K562 (cell line): Measurements from ENCODE around the gene SHISA7. TPM values are rescaled to one million over a fixed set of nuclear protein-coding genes. Genes with fewer than 3 reads are reported as not detected.
A peak's percentile ranks its signal among the peaks of the same experiment; 100 is the strongest.

Experiments
- CBFB ChIP-seq: sonication (generic); formaldehyde crosslinking; IDR thresholded peaks from 2 replicates; pipeline ENCODE4 v1.4.0; 2020; ENCODE audit warnings: mild to moderate bottlenecking, missing genetic modification reagents
- GATA2 ChIP-seq: sonication (generic); formaldehyde crosslinking; IDR thresholded peaks from 2 replicates; pipeline ENCODE4 v1.4.0; 2020; ENCODE audit warnings: mild to moderate bottlenecking, missing genetic modification reagents
- JUND ChIP-seq, 2 experiments: IDR thresholded peaks; 2 replicates in 1 of 2; 3 replicates in 1 of 2; pipeline ENCODE4 v1.6.1; 2011; ENCODE audit warnings: borderline replicate concordance in 2 of 2, low read depth in 2 of 2, low read length in 2 of 2, improper control_type of control experiment in 1 of 2, missing biosample characterization in 1 of 2, missing genetic modification characterization in 1 of 2, missing genetic modification reagents in 1 of 2
- L3MBTL2 ChIP-seq: fragments of 450-650 bp; IDR thresholded peaks from 2 replicates; pipeline ENCODE4 v1.6.1; 2016; ENCODE audit warnings: mild to moderate bottlenecking, moderate library complexity
- PKNOX1 ChIP-seq: fragments of 450-650 bp; IDR thresholded peaks from 2 replicates; pipeline ENCODE4 v1.6.1; 2016
- POU5F1 ChIP-seq: fragments of 150-350 bp; IDR thresholded peaks from 2 replicates; pipeline ENCODE4 v1.6.1; 2014; ENCODE audit warnings: borderline replicate concordance, low read length, low read depth, mild to moderate bottlenecking; ENCODE audit not compliant: partially characterized antibody
- SMC3 ChIP-seq: conservative IDR thresholded peaks from 2 replicates; pipeline ENCODE4 v1.6.1; 2011; ENCODE audit warnings: low read depth, low read length, improper control_type of control experiment; ENCODE audit not compliant: insufficient read depth
- XRCC4 ChIP-seq: IDR thresholded peaks from one replicate; pipeline ENCODE4 v1.6.1; 2011; ENCODE audit not compliant: insufficient read depth, insufficient read length; ENCODE audit errors: extremely low read depth
- ZBTB33 ChIP-seq: sonication (generic); formaldehyde crosslinking; IDR thresholded peaks from 2 replicates; pipeline ENCODE4 v1.8.1; 2023; ENCODE audit warnings: mild to moderate bottlenecking, missing genetic modification reagents
- polyA plus RNA-seq, 8 experiments: library from polyadenylated mRNA; depleted of rRNA in 4 of 8; stranded (reverse) in 5 of 8; unstranded in 3 of 8; fragments of >200 nt; fragmentation: Nextera tagmentation in 2 of 8; fragmentation: Illumina TruSeq in 1 of 8; extraction: Ambion mirVana in 2 of 8; extraction: Trizol in 1 of 8; gene quantifications; 2 replicates each; pipeline versions ENCODE4 v1.2.1 to v1.2.3, GENCODE V29; 2011 to 2014; ENCODE audit warnings: inconsistent platforms in 1 of 8, missing spikeins in 1 of 8
- total RNA-seq, 7 experiments: library from RNA; depleted of rRNA in 6 of 7; stranded (reverse); fragments of >200 nt in 6 of 7; fragmentation: Illumina TruSeq in 2 of 7; extraction: Trizol in 2 of 7; gene quantifications; 2 replicates each; pipeline versions ENCODE4 v1.2.1 to v1.2.3, GENCODE V29; 2011 to 2021; ENCODE audit warnings: low replicate concordance in 1 of 7
- TF ChIP-seq, protein P1 (sequence below): fragments of 450-650 bp; IDR thresholded peaks from 2 replicates; pipeline ENCODE4 v1.6.1; 2016; ENCODE audit warnings: mild to moderate bottlenecking, moderate library complexity
- TF ChIP-seq, protein P2 (sequence below): fragments of 450-650 bp; formaldehyde crosslinking; IDR thresholded peaks from 2 replicates; pipeline ENCODE4 v1.4.0; 2020; ENCODE audit warnings: mild to moderate bottlenecking, moderate library complexity

Gene SHISA7
- total and polyA plus RNA-seq, 9 of the 15 experiments (the other 6 are each of a cell fraction or from before 2014, with no cell fraction given) = 0.01 to 0.40 (median 0.07) TPM

- TF ChIP-seq, protein P1, sequence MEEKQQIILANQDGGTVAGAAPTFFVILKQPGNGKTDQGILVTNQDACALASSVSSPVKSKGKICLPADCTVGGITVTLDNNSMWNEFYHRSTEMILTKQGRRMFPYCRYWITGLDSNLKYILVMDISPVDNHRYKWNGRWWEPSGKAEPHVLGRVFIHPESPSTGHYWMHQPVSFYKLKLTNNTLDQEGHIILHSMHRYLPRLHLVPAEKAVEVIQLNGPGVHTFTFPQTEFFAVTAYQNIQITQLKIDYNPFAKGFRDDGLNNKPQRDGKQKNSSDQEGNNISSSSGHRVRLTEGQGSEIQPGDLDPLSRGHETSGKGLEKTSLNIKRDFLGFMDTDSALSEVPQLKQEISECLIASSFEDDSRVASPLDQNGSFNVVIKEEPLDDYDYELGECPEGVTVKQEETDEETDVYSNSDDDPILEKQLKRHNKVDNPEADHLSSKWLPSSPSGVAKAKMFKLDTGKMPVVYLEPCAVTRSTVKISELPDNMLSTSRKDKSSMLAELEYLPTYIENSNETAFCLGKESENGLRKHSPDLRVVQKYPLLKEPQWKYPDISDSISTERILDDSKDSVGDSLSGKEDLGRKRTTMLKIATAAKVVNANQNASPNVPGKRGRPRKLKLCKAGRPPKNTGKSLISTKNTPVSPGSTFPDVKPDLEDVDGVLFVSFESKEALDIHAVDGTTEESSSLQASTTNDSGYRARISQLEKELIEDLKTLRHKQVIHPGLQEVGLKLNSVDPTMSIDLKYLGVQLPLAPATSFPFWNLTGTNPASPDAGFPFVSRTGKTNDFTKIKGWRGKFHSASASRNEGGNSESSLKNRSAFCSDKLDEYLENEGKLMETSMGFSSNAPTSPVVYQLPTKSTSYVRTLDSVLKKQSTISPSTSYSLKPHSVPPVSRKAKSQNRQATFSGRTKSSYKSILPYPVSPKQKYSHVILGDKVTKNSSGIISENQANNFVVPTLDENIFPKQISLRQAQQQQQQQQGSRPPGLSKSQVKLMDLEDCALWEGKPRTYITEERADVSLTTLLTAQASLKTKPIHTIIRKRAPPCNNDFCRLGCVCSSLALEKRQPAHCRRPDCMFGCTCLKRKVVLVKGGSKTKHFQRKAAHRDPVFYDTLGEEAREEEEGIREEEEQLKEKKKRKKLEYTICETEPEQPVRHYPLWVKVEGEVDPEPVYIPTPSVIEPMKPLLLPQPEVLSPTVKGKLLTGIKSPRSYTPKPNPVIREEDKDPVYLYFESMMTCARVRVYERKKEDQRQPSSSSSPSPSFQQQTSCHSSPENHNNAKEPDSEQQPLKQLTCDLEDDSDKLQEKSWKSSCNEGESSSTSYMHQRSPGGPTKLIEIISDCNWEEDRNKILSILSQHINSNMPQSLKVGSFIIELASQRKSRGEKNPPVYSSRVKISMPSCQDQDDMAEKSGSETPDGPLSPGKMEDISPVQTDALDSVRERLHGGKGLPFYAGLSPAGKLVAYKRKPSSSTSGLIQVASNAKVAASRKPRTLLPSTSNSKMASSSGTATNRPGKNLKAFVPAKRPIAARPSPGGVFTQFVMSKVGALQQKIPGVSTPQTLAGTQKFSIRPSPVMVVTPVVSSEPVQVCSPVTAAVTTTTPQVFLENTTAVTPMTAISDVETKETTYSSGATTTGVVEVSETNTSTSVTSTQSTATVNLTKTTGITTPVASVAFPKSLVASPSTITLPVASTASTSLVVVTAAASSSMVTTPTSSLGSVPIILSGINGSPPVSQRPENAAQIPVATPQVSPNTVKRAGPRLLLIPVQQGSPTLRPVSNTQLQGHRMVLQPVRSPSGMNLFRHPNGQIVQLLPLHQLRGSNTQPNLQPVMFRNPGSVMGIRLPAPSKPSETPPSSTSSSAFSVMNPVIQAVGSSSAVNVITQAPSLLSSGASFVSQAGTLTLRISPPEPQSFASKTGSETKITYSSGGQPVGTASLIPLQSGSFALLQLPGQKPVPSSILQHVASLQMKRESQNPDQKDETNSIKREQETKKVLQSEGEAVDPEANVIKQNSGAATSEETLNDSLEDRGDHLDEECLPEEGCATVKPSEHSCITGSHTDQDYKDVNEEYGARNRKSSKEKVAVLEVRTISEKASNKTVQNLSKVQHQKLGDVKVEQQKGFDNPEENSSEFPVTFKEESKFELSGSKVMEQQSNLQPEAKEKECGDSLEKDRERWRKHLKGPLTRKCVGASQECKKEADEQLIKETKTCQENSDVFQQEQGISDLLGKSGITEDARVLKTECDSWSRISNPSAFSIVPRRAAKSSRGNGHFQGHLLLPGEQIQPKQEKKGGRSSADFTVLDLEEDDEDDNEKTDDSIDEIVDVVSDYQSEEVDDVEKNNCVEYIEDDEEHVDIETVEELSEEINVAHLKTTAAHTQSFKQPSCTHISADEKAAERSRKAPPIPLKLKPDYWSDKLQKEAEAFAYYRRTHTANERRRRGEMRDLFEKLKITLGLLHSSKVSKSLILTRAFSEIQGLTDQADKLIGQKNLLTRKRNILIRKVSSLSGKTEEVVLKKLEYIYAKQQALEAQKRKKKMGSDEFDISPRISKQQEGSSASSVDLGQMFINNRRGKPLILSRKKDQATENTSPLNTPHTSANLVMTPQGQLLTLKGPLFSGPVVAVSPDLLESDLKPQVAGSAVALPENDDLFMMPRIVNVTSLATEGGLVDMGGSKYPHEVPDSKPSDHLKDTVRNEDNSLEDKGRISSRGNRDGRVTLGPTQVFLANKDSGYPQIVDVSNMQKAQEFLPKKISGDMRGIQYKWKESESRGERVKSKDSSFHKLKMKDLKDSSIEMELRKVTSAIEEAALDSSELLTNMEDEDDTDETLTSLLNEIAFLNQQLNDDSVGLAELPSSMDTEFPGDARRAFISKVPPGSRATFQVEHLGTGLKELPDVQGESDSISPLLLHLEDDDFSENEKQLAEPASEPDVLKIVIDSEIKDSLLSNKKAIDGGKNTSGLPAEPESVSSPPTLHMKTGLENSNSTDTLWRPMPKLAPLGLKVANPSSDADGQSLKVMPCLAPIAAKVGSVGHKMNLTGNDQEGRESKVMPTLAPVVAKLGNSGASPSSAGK = peak; percentile 67
- peak; percentile 88 for TF ChIP-seq SMC3
- TF ChIP-seq L3MBTL2 = peak; percentile 88
- peak; percentile 47; the same call in 1 of the 2 replicates for TF ChIP-seq ZBTB33 (CRISPR knock-in tag)
- TF ChIP-seq CBFB (CRISPR knock-in tag) = 0 out of 2 replicates have a peak, but pooled peaks have one; percentile 25
- no peak for TF ChIP-seq PKNOX1
- no peak for TF ChIP-seq XRCC4
- TF ChIP-seq, protein P2, sequence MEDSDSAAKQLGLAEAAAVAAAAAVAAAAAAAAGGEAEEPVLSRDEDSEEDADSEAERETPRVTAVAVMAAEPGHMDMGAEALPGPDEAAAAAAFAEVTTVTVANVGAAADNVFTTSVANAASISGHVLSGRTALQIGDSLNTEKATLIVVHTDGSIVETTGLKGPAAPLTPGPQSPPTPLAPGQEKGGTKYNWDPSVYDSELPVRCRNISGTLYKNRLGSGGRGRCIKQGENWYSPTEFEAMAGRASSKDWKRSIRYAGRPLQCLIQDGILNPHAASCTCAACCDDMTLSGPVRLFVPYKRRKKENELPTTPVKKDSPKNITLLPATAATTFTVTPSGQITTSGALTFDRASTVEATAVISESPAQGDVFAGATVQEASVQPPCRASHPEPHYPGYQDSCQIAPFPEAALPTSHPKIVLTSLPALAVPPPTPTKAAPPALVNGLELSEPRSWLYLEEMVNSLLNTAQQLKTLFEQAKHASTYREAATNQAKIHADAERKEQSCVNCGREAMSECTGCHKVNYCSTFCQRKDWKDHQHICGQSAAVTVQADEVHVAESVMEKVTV (CRISPR knock-in tag) = peak; percentile 71
- TF ChIP-seq GATA2 = no peak
- TF ChIP-seq POU5F1 = peak; percentile 27
- TF ChIP-seq JUND (IDR thresholded peaks at IDR 0.05; ENCODE audit: borderline replicate concordance, low read depth, low read length) = 0 out of 2 replicates have a peak, but pooled peaks have one; percentile 13
- no peak; the same call in 2 of the 3 replicates for TF ChIP-seq JUND (tag; IDR thresholded peaks at IDR 0.05; ENCODE audit: borderline replicate concordance, low read depth, low read length)
Observed at GRCh38 chr19:55418185-55418584, 24.9 kb downstream of the SHISA7 start (continued).
